Esophagus (tissue), 2 donors: ENCODE data around the gene CIC. TPM values are rescaled to one million over a fixed set of nuclear protein-coding genes. Genes with fewer than 3 reads are reported as not detected.

Experiments used
- H3K27ac ChIP-seq, 2 donors: one replicate each; pipeline ENCODE4 v1.5.1; 2013; ENCODE audit warnings: low read depth in 2 of 2, mild to moderate bottlenecking in 2 of 2, inconsistent platforms in 1 of 2, low read length in 1 of 2, moderate library complexity in 1 of 2
- H3K27me3 ChIP-seq, 2 donors: one replicate each; pipeline ENCODE4 v1.6.1; 2013; ENCODE audit warnings: low read length in 2 of 2, control low read depth in 1 of 2, mild to moderate bottlenecking in 1 of 2; ENCODE audit not compliant: insufficient read depth in 2 of 2, control insufficient read depth in 1 of 2
- H3K36me3 ChIP-seq, 2 donors: one replicate each; pipeline ENCODE4 v1.6.1; 2013; ENCODE audit warnings: low read length in 1 of 2; ENCODE audit not compliant: control insufficient read depth in 2 of 2, insufficient read depth in 2 of 2
- H3K4me1 ChIP-seq, 2 donors: one replicate each; pipeline ENCODE4 v1.6.1; 2013; ENCODE audit warnings: low read length in 1 of 2; ENCODE audit not compliant: control insufficient read depth in 2 of 2, insufficient read depth in 2 of 2
- H3K4me3 ChIP-seq, 2 donors: one replicate each; pipeline ENCODE4 v1.5.1; 2013; ENCODE audit warnings: low read length in 2 of 2, mild to moderate bottlenecking in 2 of 2, low read depth in 1 of 2, moderate library complexity in 1 of 2
- H3K9me3 ChIP-seq, 2 donors: one replicate each; pipeline ENCODE4 v1.6.1; 2013; ENCODE audit warnings: mild to moderate bottlenecking in 2 of 2, low read depth in 1 of 2, low read length in 1 of 2, moderate library complexity in 1 of 2; ENCODE audit not compliant: control insufficient read depth in 2 of 2, insufficient read depth in 1 of 2
- WGBS, 2 donors: extraction: QIAGEN DNeasy Blood & Tissue Kit; methylation state at CpG; one replicate each; pipeline ENCODE4 v1.1.7; 2013; 5-methylcytosine and 5-hydroxymethylcytosine counted together
- polyA plus RNA-seq, 2 donors: library from polyadenylated mRNA; stranded (reverse); fragments of 200-250 nt; gene quantifications; one replicate each; pipeline ENCODE4 v1.2.3, GENCODE V29; 2013
- donor health status: healthy with polysubstance abuse.
- donor health status: Bipolar disorder and iron deficiency.

CIC gene
- polyA plus RNA-seq, 2 donors = 20.6 to 35.2 TPM

DNA sequence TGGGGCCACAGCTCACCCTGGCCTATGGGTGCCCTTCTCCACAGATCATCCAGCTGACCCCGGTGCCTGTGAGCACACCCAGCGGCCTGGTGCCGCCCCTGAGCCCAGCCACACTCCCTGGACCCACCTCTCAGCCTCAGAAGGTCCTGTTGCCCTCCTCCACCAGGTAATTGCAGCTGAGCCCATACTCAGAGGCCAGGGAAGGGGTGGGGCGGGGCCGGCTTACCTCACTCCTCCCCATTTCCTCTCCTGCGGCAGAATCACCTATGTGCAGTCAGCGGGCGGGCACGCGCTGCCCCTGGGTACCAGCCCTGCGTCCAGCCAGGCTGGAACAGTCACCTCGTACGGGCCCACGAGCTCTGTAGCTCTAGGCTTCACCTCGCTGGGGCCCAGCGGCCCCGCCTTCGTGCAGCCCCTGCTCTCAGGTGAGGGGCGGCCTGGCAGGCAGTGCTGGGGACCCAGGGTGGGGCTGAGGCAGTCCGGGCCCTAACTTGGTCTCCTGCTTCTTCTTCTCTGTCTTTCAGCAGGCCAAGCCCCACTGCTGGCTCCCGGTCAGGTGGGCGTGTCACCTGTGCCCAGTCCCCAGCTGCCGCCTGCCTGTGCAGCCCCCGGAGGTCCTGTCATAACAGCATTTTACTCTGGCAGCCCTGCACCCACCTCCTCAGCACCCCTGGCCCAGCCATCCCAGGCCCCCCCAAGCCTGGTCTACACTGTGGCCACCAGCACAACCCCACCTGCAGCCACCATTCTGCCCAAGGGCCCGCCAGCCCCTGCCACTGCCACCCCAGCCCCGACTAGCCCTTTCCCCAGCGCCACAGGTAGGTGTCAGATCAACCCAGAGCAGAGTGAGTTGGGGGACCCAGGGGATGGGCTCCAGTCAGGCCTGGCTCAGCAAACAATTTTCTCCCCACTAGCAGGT, 23.2 kb downstream of the CIC start:
- Histone ChIP-seq H3K27me3 (no peaks in the 10 kb centered on the region), H3K27ac (no peak overlapping the region), H3K36me3 (peaks cover 19 to 75% of the 10 kb centered on the region in 2 donors), H3K4me3 (no peak overlapping the region), H3K4me1 (peaks cover 0 to 5% of the 10 kb centered on the region in 2 donors), H3K9me3 (no peaks in the 10 kb centered on the region)
- 84% methylated on average over 26 to 27 of the region's 27 CpGs for WGBS, 2 donors

DNA sequence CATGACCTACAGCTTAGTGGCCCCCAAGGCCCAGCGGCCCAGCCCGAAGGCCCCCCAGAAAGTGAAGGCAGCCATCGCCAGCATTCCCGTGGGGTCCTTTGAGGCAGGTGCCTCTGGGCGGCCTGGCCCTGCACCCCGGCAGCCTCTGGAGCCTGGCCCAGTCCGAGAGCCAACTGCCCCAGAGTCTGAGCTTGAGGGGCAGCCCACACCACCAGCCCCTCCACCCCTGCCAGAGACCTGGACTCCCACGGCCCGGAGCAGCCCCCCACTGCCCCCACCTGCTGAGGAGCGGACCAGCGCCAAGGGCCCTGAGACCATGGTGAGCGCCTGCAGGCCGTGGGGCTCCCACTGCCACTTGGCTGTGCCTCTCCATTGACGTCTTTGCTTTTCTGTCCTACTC, 23.9 kb downstream of the CIC start:
- peaks cover 0 to 5% of the 10 kb centered on the region in 2 donors for H3K4me1 ChIP-seq
- H3K27ac ChIP-seq = no peak overlapping the region
- 88 to 91% methylated on average over 11 to 14 of the region's 14 CpGs for WGBS, 2 donors
- no peak overlapping the region for H3K4me3 ChIP-seq
- H3K36me3 ChIP-seq = peaks cover 19 to 69% of the 10 kb centered on the region in 2 donors
- H3K9me3 ChIP-seq = no peaks in the 10 kb centered on the region
- no peaks in the 10 kb centered on the region for H3K27me3 ChIP-seq

DNA sequence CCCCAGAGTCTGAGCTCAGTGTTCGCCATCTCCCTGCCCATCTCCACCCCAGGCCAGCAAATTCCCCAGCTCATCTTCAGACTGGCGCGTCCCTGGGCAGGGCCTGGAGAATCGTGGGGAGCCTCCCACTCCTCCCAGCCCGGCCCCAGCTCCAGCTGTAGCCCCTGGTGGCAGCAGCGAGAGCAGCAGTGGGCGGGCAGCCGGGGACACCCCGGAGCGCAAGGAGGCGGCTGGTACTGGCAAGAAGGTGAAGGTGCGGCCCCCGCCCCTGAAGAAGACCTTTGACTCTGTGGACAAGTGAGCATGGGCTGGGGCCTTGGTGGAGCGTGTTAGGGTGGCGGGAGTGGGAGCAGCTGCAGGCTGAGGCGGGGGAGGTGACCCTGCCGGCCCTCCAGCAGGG, 24.5 kb downstream of the CIC start:
- 86 to 88% methylated on average over 17 of the region's 17 CpGs for WGBS, 2 donors

DNA sequence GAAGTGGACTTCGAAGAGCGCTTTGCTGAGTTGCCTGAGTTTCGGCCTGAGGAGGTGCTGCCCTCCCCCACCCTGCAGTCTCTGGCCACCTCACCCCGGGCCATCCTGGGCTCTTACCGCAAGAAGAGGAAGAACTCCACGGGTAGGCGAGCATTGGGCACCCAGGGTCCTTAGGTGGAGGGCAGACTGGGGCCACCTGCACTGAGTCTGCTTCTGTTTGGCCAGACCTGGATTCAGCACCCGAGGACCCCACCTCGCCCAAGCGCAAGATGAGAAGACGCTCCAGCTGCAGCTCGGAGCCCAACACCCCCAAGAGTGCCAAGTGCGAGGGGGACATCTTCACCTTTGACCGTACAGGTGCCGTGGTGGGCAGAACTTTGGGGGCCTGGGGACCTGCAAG, 24.9 kb downstream of the CIC start:
- Histone ChIP-seq H3K4me1 (peaks cover 0 to 5% of the 10 kb centered on the region in 2 donors), H3K9me3 (no peaks in the 10 kb centered on the region), H3K36me3 (peaks cover 17 to 61% of the 10 kb centered on the region in 2 donors), H3K4me3 (no peak overlapping the region), H3K27ac (no peak overlapping the region), H3K27me3 (no peaks in the 10 kb centered on the region)
- WGBS, 2 donors = 89 to 92% methylated on average over 15 of the region's 15 CpGs

More for the DNA sequence above, 24.5 kb downstream of the CIC start:
- peaks cover 19 to 65% of the 10 kb centered on the region in 2 donors for H3K36me3 ChIP-seq
- no peak overlapping the region for H3K27ac ChIP-seq
- H3K4me3 ChIP-seq = no peak overlapping the region
- H3K27me3 ChIP-seq = no peaks in the 10 kb centered on the region
- peaks cover 0 to 5% of the 10 kb centered on the region in 2 donors for H3K4me1 ChIP-seq
- H3K9me3 ChIP-seq = no peaks in the 10 kb centered on the region

DNA sequence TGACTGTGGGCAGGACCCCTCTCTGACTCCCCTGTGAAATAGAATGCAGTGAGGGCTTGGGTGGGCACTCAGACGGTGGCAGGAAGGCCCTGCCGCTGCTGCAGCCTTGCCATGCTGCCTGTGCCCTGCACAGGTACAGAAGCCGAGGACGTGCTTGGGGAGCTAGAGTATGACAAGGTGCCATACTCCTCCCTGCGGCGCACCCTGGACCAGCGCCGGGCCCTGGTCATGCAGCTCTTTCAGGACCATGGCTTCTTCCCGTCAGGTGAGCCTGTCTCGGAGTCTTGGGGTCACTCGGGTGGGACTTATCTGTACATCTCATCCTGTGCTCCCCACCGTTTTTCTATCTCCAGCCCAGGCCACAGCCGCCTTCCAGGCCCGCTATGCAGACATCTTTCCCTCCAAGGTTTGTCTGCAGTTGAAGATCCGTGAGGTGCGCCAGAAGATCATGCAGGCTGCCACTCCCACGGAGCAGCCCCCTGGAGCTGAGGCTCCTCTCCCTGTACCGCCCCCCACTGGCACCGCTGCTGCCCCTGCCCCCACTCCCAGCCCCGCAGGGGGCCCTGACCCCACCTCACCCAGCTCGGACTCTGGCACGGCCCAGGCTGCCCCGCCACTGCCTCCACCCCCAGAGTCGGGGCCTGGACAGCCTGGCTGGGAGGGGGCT, 25.6 kb downstream of the CIC start:
- Histone ChIP-seq H3K9me3 (no peaks in the 10 kb centered on the region), H3K27ac (no peak overlapping the region), H3K4me3 (no peak overlapping the region), H3K4me1 (peaks cover 0 to 5% of the 10 kb centered on the region in 2 donors), H3K36me3 (peaks cover 10 to 55% of the 10 kb centered on the region in 2 donors), H3K27me3 (no peaks in the 10 kb centered on the region)
- WGBS, 2 donors = 75 to 84% methylated on average over 20 to 24 of the region's 24 CpGs

DNA sequence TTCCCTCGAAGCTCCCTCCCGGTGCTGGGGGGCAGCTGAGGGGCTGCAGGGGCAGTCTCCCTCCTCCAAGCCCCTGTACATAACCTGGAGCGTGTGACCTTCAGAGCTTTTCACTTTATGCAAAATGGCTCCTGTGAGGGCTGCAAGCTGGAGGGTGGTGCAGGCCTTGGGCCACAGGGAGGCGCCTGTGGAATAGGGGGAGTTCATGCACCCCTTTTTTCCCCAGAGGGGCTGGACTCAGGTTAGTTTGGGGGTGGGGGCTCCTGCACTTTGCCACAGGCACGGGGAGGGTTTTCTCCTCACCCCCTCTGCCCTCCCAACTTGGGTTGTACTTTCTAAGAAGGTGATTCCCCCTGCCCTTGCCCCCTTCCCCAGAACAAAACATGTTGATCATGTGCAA, 26.3 kb downstream of the CIC start:
- no peaks in the 10 kb centered on the region for H3K9me3 ChIP-seq
- no peak overlapping the region for H3K27ac ChIP-seq
- H3K4me1 ChIP-seq = peaks cover 0 to 5% of the 10 kb centered on the region in 2 donors
- peaks cover 8 to 47% of the 10 kb centered on the region in 2 donors for H3K36me3 ChIP-seq
- WGBS, 2 donors = 67 to 68% methylated on average over 5 of the region's 5 CpGs
- H3K27me3 ChIP-seq = no peaks in the 10 kb centered on the region
- no peak overlapping the region for H3K4me3 ChIP-seq

DNA sequence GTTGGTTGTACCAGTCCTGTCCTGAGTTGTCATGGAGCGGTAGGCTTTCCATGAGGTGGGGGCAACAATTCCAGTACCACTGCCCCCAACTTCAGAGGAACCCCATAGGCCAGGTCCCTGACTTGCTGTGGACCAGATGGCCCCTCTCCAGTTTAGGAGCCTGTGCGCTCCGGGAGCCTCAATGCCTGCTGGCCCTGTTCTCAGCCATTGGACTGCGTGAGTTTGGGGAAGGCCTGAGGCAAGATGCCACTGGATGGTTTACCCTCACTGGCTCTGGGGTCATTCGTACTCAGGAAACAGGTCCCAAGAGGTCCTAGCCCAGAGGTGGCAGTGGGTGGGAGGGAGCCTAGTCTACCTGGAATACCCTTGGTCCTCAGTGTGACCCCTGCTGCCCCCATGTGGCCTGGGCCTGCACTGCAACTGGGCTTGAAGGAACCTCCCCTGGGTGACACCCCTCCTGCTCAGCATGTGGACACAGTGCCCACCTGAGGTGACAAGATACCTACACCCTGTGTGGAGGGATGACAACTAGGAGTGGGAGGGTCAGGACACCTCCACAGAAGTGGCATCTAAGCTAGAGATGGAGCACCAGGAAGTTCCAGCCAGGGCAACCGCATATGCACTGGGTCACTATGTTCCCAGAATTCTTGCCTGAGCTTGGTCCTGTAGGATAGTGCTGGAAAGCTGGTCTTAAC, 26.9 kb downstream of the CIC start:
- Histone ChIP-seq H3K4me1 (peaks cover 0 to 4% of the 10 kb centered on the region in 2 donors), H3K27me3 (no peaks in the 10 kb centered on the region), H3K4me3 (no peak overlapping the region), H3K9me3 (no peaks in the 10 kb centered on the region), H3K27ac (peak overlapping the region in 1 of 2 donors; percentile 6), H3K36me3 (peaks cover 5 to 41% of the 10 kb centered on the region in 2 donors)
- WGBS, 2 donors = 69 to 73% methylated on average over 6 of the region's 6 CpGs

DNA sequence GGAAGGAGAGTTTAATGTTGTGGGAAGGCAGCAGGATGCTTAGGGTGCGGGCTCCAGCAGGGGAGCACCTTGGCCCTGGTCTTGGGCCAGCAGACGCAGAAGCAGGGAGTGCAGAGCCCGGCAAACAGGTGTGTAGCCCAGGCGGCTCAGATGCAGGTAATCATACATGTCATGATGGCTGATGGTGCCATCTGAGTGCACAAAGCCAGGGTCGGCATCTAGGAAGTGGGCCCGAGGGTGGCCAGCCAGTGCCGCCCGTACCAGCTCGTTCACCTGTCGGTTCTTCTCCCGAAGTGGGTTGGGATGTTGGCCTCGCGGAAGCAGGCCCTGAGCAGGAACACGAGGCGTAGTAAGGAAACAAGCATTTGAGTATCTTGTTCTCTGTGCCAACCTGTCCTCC, 28.0 kb downstream of the CIC start:
- peaks cover 5 to 32% of the 10 kb centered on the region in 2 donors for H3K36me3 ChIP-seq
- no peaks in the 10 kb centered on the region for H3K9me3 ChIP-seq
- H3K27ac ChIP-seq = no peak overlapping the region
- peaks cover 0 to 4% of the 10 kb centered on the region in 2 donors for H3K4me1 ChIP-seq
- no peaks in the 10 kb centered on the region for H3K27me3 ChIP-seq
- H3K4me3 ChIP-seq = no peak overlapping the region
- 85 to 86% methylated on average over 15 of the region's 15 CpGs for WGBS, 2 donors

DNA sequence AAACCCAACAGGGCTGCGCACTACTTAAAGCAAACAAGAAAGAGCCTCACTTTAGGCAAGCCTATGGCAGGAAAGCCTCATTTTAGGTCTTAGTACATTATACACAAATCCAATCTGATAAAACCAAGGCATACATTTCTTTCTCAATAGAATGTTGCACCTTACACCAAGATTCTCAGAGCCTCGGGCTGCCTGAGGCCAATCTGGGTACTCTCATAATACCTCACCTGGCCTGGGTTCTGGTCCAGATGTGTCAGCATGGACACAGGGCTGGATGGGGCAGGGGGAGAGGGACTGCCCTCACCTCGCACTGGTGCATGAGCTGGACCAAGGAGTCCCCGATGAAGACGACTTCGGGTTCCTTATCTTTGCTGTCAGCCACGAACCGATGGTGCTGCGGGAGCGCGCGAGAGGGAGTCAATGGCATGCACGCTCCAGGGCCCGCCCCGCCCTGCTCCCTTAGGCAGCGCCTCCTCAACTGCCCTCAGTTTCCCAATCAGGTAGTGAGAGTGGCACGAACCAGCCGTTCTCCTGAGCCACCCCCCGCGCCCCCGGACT, 32.7 kb downstream of the CIC start, which contains the start of gene PRR19:
Gene PRR19 (plus strand): TSS at position 487 of the 558 bp plus-strand sequence. CDS start 7,453 bp downstream, outside the sequence.
- Histone ChIP-seq H3K4me3 (peak within 1 kb of the TSS; percentile 57 to 68), H3K9me3 (no peaks in the 10 kb centered on the region), H3K27me3 (no peaks in the 10 kb centered on the region), H3K4me1 (peaks cover 5% of the 10 kb centered on the region in 2 donors), H3K27ac (peak within 1 kb of the TSS; percentile 52 to 62), H3K36me3 (peaks cover 0 to 5% of the 10 kb centered on the region in 2 donors)
- WGBS, 2 donors = 4 to 5% methylated on average over 18 to 21 of the region's 21 CpGs
